Stimulated activated CD4-positive, alpha-beta T cell treated with anti-CD3 and anti-CD28 coated beads, Interleukin-12 subunit alpha, Interleukin-12 subunit beta, amount 100 ng/mL, for 48 hours (primary cell): Measurements from ENCODE around the gene SGCG.
"Not testable (repeated sequence)": the region's sequence is repeated elsewhere in the genome, so short reads cannot be mapped to it uniquely, and the experiment has no call there.

Experiments used
- DNase-seq, 3 donors: peaks; one replicate each; pipeline ENCODE4 v3.0.0-alpha.2; 2020; ENCODE audit warnings: low read depth in 2 of 3, low spot score in 1 of 3

Gene SGCG

DNA sequence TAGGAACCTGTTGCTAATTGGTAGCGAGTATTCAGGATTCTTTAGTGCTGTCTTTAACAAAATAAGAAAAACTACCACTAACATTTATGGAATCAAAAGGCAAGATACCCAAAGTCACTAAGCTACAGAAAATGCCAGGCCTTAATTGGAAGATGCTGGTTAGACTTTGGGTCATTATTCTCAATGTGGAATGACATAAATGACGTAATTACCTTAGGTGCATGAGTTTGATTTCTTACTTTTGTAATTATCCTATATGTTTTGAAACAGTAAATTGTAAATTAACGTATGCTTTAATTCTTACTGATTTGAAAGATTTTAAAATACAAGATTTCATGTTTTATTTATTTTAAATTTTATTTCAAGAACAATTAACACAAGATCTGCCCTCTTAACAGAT lies 25.0 kb downstream of the SGCG start:
- DNase-seq, result no peak

DNA sequence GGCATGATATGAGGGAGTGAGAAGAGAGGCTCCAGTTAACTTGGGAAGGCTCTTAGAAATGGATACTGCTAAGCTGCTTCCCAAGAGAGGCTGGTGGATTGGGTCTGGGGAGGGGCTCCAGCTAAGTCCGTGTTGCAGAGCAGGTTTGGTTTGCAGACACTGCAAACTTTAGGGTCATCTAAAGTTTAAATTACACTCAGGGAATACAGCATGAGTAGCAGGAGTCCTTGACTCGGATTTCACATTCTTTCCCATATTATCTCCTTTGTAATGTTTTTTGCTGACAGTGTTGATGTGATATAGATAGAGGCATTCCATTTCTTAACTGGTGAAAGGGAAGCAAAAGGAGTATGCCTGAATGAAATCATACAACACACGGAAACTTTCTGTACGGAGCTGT lies 31.9 kb downstream of the SGCG start:
- no peak for DNase-seq

DNA sequence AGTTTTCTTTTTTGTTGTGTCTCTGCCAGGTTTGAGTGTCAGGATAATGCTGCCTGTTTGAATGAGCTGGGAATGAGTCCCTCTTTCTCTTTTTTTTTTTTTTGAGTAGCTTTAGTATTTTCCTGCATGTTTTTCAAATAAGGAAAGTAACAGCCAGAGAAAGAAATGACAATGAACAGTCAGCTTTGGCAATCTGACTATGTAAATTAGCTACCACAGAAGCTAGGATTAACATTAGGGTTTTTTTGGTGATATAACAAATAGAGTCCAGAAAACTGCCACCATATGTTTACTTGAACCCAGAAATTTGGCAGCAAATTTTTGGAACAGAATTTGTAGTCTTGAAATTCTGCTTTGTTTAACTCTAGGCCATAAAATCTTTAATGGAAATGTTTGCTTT lies 50.5 kb downstream of the SGCG start:
- DNase-seq, result no peak

DNA sequence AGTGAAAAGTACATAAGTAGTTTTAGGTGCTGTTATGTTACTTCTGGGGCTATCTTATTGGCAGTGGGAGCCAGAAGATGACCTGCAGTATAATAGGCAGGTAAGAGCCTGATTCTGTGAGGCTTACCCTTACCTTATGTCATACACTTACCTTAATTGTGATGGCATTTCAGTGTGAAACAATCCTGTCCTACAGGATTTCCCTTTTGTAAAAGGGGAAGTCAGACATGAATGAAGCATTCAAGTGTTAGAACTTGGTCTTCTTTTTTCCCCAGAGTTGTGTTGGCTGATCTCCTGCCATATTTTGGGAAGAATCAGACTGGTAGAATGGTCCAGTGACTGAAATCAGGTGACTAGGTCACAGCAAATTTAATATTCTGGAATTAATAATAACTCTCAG lies 55.2 kb downstream of the SGCG start:
- no peak for DNase-seq

DNA sequence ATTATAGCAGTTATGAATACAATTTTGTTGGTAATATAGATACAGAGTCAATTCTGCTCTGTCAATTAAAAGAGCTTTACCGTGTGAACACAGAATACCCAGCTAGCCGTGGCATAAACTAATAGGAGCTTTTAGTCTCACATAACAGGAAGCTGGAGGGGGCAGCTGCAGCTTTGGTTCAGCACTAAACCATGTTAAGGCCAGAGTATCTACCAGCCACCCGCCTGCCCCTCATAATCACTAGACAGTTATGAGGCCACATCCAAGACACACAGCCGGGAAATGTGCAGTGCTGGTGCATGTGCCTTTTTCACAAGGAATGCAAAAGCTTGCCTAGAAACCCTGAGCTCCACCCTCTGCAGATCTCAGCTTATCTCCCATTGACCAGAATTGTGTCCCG lies 62.3 kb downstream of the SGCG start:
- DNase-seq, result no peak

DNA sequence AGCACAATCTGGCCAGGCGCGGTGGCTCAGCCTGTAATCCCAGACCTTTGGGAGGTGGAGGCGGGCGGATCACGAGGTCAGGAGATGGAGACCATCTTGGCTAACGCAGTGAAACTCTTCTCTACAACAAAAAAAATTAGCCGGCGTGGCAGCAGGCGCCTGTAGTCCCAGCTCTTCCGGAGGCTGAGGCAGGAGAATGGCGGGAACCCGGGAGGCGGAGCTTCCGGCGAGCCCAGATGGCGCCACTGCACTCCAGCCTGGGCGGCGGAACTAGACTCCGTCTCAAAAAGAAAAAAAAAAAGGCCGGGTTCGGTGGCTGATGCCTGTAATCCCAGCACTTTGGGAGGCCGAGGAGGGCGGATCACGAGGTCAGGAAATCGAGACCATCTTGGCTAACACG lies 67.6 kb downstream of the SGCG start:
- not testable (repeated sequence) for DNase-seq

DNA sequence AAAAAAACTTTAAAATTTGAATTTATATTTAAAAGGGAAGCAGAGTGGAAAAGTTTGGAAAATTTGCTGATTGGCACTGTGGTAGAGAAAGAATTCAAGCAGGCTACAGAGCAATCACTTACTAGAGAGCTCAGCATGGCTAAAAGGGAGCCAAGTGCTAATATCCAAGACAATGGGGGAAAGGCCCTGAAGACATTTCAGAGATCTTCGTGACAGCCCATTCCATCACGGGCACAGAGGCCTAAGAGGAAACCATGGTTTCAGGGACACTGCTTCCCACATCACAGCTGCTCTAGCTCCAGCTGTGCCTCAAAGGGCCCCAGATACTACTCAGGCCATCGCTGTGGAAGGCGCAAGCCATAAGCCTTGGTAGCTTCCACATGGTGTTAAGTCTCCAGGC lies 73.7 kb downstream of the SGCG start:
- DNase-seq, result no peak

DNA sequence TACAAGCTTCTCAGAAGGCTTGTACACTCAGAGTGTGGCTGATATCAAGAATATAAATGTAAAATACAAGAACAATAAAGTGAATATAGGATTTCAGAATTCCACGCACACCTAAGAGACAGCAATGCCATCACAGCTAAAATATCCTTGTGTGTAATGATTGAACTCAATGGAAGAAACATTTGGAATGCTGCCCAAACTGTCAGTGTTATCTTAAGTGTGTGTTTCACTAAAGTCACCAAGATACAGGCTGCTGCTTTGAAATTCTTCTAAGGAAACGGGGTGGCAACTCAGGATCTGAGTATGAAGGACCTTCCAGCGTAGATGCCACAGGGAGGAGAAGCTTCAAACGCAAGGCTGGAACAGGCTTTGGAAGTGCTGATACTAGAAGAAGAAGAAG lies 86.8 kb downstream of the SGCG start:
- DNase-seq, result no peak

DNA sequence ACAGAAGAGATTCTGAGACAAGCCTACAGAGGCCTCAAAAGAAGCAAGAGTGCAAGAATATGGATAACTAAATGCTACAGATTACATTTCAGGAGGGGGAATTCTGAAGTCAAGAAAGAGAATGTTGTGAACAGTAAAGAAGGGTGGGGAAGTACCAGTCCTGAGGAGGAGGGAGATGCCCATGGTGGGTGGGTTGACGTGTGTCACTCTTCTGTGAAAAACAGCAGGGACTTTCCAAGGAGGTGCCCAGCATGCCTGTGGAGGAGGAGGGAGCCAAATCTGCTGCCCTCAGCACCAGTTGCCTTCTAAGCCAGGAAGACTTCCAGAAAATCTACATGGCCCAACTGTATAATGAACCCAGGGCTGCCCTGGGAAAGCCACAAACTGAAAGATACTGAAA lies 87.7 kb downstream of the SGCG start:
- DNase-seq, result peak; percentile 4 to 21 (median 12)

DNA sequence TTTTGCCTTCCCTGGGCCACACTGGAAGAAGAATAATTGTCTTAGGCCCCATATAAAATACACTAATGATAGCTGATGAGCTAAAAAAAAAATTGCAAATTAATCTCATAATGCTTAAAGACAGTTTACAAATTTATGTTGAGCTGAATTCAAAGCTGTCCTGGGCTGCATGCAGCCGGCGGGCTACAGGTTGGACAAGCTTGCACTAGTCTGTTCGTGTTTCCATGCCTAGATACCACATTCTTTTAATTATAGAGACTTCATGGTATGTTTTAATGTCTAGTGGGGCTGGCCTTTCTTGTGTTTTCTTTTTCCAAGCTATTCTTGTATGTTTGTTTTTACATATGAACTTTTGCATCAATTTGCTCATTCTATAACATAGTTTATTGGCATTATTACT lies 90.6 kb downstream of the SGCG start:
- no peak for DNase-seq

DNA sequence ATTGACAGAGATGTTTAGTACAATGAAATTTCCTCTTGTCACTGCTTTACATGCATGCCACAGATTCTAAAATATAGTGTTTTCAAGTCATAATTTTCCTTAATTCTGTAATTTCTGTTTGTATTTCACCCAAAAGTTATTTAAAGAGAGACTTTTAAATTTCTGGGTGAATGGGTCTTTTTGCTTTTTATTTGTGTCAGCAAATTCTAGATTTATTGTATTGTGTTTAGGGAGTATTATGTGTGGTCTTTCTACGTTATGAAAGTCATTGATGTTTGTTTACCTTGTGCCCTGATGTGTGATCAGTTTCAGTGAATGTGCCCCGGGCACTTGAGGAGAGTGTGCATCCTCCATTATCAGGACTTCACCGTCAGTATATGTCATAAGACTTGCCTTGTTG lies 92.7 kb downstream of the SGCG start:
- DNase-seq, result no peak

DNA sequence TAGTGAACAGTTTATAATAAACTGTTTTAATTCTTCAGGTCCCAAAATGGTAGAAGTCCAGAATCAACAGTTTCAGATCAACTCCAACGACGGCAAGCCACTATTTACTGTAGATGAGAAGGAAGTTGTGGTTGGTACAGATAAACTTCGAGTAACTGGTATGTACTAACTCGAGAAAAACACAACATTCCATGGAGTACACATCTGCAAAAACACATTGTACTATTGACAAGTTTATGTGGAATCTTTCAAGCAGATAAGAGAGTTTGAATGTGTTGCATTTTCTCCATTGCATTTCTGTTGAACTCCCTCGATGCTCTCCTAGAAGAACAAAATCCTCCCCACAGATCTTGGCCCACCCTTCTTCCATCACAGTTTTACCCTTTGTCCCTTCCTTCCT lies 98.5 kb downstream of the SGCG start:
- DNase-seq, result no peak

DNA sequence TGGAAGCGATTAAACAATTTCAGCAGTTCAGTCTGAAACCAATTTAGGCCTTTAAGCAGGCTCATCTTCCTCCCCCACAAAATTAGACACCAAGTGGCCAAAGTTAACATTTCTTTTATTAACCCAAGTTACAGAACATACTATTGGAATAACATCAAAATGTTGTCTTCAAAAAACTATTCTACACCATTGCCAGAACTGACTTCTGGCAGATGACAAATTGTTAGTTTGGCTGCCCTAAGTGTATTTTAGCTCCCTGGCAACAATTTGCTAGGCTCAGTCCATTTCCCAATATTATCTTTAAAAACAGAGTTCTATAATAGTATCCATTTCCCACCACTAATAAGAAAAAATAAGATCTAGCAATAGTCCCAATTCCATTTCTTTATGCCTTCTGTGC lies 107.8 kb downstream of the SGCG start:
- DNase-seq, result no peak

DNA sequence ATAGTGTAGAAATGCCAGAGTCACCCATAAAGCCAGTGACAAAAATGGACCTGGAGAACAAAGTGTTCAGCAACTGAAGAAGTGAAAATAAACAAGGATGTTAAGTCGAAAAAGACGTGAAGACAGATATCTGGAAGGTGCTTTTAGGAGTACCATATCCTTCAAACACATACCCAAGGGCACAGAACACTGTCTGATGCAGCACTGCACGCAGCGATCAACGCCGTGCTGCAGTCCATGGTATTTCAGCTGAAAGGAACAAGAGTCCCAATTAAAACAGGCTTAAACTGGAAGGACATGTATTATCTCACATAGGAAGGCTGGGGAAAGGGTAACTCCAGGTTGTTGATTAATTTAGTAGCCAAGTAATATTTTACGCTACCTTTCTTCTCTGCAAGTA lies 108.2 kb downstream of the SGCG start:
- DNase-seq, result no peak

DNA sequence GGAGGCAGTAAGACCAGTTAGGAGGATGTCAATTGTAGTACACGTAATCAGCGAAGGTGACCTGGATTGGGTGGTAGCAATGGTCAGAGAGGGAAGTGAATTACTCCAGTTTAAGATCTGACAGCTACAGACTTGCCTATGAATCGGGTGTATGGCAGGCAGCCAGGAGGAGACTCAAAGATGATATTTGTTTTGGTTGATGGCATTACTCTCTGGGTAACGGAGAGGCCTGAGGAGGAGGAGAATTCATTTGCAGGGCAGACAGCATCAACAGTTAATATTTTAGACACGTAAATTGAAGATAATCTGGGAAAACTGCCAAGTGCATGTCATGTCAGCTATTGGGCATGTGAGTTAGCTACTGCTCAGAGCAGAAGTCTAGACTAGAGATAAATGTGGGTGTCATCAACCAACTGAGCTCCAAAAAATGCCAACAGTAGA lies 109.2 kb downstream of the SGCG start:
- DNase-seq, result no peak

DNA sequence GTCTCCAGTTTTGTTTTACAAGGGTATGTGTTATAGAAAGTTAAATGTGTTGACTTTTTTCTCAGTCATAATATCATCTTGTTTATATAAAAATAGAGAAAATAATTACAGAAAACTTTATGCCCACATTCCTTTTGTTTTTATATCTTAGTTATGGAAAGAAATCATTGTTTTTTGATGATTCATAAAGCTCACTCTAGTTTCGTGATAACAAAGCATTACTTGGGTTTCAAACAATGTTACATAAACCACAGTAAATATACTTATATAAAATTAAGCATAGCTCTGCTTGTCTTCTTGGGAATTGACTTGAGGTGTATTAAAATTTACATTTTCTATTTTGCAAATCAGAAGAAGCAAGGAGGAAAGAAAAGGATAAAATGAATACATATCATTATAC lies 111.8 kb downstream of the SGCG start:
- no peak for DNase-seq

DNA sequence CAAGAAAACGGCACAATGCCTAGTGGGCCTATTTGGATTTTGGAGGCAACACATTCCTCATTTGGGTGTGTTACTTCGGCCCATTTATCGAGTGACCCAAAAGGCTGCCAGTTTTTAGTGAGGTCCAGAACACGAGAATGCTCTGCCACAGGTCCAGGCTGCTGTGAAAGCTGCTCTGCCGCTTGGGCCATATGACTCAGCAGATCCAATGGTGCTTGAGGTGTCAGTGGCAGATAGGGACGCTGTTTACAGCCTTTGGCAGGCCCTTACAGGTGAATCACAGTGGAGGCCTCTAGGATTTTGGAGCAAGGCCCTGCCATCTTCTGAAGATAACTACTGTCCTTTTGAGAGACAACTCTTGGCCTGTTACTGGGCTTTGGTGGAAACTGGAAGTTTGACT lies 134.1 kb downstream of the SGCG start:
- not testable (repeated sequence) for DNase-seq

DNA sequence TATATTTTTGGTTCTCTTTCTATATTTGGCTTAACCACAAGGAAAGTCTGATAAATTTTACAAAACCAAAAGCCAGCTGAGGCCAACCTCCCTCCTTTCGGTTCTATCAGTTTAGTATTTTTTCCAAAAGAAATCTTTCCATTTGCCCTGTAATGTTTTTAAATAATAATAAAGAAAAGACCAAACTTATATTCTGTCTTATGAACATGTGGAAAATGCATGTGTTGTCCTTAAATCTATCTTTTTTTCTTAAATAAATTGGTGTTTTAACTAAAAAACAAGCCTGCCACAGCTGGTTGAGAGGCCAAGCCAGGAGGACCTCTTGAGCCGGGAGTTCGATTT lies 139.1 kb downstream of the SGCG start:
- DNase-seq, result no peak

DNA sequence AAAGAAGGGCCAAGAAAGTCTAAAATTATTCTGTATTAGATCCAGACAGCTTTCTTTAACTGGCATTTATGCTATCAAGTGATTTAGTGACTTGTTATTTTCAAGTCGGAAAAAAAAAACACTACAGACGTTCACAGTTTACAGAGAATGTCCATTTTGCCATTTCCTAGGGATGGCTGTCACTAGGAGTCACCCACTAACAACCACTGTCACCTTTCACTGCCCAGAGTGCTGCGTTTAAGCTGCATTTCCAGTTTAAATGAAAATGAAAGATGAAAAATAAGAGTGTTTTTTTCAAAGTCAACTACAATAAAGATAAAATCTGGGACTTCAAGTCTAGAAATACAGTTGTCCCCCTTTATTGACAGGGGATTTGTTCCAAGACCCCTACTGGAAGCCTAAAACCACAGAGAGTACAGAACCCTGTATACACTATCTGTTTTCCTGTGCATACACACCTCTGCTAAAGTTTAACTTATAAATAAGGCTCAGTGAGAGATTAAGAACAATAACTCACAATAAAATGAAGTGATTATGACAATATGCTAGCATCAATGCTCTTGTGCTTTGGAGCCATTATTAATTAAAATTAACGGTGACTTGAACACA lies 140.3 kb downstream of the SGCG start:
- no peak for DNase-seq

DNA sequence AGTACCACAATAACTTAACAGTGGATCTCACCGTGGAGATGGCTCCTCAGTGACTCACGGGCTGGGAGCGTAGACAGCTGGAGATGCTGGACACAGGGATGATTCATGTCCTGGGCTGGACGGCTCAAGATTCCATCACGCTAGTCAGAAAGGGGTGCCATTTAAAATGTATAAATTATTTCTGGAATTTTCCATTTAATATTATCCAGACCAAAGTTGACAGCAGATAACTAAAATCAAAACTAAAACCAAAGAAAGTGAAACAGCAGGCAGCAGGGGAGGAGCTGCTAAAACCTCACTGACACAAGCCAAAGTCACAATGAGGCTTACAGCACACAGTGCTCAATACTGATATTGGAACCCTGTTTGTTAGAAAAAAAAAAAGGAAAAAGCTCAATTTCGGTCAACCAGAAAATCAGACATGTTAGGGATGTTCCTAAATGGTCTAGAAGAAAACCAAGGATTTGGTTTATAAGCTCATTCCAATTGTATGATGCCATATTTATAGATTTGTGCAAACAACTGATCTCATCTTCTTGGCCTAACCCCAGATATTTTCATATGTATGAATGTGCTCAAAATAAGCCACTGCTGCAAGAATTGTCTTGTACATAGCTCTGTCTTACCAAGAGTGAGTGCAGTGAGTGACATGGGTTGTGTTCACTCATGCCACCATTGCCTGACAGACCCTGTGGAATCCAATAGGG lies 140.9 kb downstream of the SGCG start:
- no peak for DNase-seq

DNA sequence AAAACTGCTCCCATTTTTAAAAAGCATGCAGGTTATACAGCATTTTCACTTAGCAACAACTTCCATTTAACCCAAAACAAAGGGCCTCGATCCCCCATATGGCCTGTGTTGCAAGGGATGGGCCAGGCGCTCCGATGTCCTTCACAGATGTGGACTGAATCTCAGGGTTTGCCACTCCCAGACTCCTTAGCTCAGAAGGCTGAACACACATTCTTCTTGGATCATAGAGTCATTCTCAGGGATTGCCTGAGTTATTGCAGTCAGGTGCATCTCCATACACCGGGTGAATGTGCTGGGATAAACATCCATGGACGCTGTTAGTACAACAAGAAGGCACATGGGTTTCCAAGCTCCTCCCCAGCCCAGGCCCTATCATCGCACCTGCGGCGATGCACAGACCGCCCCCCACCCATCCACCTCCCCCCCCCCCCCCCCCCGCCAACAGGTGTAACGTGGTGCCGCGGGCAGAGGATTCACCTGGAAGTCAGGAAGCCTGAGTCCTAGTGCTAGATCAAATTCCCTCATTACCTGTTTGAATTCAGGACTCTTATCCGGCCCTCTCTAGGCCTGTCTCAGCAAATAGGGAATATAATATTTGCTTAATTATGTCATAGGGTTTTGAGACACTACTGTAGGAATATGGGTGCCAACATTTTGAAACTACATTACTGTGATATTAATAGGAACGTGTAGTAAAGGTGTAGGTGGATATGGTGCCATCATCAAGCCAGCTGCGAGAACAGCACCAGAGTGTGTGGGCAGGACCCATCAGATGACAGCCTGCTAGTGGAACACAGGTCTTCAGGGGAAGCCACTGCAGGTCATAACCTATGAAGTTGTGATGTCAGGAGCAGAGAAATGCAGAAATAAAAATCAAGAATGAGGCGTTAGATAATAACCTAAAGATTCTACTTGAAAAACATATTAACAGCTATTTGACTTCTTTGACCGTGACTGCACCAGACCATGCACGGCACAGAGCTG lies 141.9 kb downstream of the SGCG start:
- DNase-seq, result no peak
